ENCODE measurements around the gene SORCS3.

GRCh38 chr10:104937567-104937966 lies 296.5 kb downstream of the SORCS3 start:
- TF ChIP-seq, protein P1, sequence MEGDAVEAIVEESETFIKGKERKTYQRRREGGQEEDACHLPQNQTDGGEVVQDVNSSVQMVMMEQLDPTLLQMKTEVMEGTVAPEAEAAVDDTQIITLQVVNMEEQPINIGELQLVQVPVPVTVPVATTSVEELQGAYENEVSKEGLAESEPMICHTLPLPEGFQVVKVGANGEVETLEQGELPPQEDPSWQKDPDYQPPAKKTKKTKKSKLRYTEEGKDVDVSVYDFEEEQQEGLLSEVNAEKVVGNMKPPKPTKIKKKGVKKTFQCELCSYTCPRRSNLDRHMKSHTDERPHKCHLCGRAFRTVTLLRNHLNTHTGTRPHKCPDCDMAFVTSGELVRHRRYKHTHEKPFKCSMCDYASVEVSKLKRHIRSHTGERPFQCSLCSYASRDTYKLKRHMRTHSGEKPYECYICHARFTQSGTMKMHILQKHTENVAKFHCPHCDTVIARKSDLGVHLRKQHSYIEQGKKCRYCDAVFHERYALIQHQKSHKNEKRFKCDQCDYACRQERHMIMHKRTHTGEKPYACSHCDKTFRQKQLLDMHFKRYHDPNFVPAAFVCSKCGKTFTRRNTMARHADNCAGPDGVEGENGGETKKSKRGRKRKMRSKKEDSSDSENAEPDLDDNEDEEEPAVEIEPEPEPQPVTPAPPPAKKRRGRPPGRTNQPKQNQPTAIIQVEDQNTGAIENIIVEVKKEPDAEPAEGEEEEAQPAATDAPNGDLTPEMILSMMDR (conservative IDR thresholded peaks at IDR 0.05): no peak
- no peak for TF ChIP-seq EZH2 (IDR thresholded peaks at IDR 0.05; ENCODE audit: low read depth)
